Measurements from ENCODE around the gene SNX27. TPM values are rescaled to one million over a fixed set of nuclear protein-coding genes. Genes with fewer than 3 reads are reported as not detected.
A peak's percentile ranks its signal among the peaks of the same experiment; 100 is the strongest.
"Not testable (repeated sequence)": the region's sequence is repeated elsewhere in the genome, so short reads cannot be mapped to it uniquely, and the experiment has no call there.

The SNX27 gene
- total RNA-seq, 1 donor from 2014 or later: 27.9 TPM

GRCh38 chr1:151720125-151720524 lies 108.3 kb downstream of the SNX27 start:
- no peak for DNase-seq (ENCODE audit: low read depth)

GRCh38 chr1:151720554-151720953 lies 108.7 kb downstream of the SNX27 start:
- DNase-seq (ENCODE audit: low read depth): peak; percentile 18

- peak; percentile 22 for DNase-seq (ENCODE audit: low read depth)
Measured at GRCh38 chr1:151720974-151721787, 109.3 kb downstream of the SNX27 start, which contains the start of gene RIIAD1. TSS of gene RIIAD1 (plus strand) at chr1:151721522. CDS start at chr1:151721537, 15 bp downstream.

- no peak for DNase-seq (ENCODE audit: low read depth)
Measured at GRCh38 chr1:151721788-151722510, 110.1 kb downstream of the SNX27 start.

- no peak for DNase-seq (ENCODE audit: low read depth)
Measured at GRCh38 chr1:151723726-151724370, 112.0 kb downstream of the SNX27 start.

- DNase-seq (ENCODE audit: low read depth): peak; percentile 63
Measured at GRCh38 chr1:151728151-151729054, 116.6 kb downstream of the SNX27 start.

GRCh38 chr1:151729157-151729965 lies 117.5 kb downstream of the SNX27 start:
- DNase-seq (ENCODE audit: low read depth): no peak

GRCh38 chr1:151729966-151730291 lies 118.1 kb downstream of the SNX27 start:
- DNase-seq (ENCODE audit: low read depth): no peak

- no peak for DNase-seq (ENCODE audit: low read depth)
Measured at GRCh38 chr1:151733126-151733525, 121.3 kb downstream of the SNX27 start.

GRCh38 chr1:151733995-151734394 lies 122.1 kb downstream of the SNX27 start:
- DNase-seq (ENCODE audit: low read depth): not testable (repeated sequence)

- no peak for DNase-seq (ENCODE audit: low read depth)
Measured at GRCh38 chr1:151737026-151737425, 125.2 kb downstream of the SNX27 start.

GRCh38 chr1:151737479-151737878 lies 125.6 kb downstream of the SNX27 start:
- no peak for DNase-seq (ENCODE audit: low read depth)

GRCh38 chr1:151739590-151740355 lies 127.9 kb downstream of the SNX27 start:
- no peak for DNase-seq (ENCODE audit: low read depth)

- DNase-seq (ENCODE audit: low read depth): no peak
Measured at GRCh38 chr1:151741516-151741915, 129.7 kb downstream of the SNX27 start.

Other genes starting within 250 kb of the SNX27 start
- gene SELENBP1, start 239.3 kb upstream of the SNX27 start, total RNA-seq: 9.5 and 15.7 TPM in 2 replicates
- gene PSMB4, start 212.5 kb upstream of the SNX27 start, total RNA-seq: 241 and 277 TPM in 2 replicates
- 29.4 and 33.7 TPM in 2 replicates for gene POGZ, start 152.6 kb upstream of the SNX27 start, total RNA-seq
- 0.21 TPM in 1 of 2 replicates, not detected in the other for gene CGN, start 100.7 kb upstream of the SNX27 start, total RNA-seq
- gene TUFT1, start 71.7 kb upstream of the SNX27 start, total RNA-seq: 31.4 and 45.5 TPM in 2 replicates
- not detected in 2 replicates for gene CELF3, start 104.8 kb downstream of the SNX27 start, total RNA-seq
- not detected in 2 replicates for gene RIIAD1, start 109.5 kb downstream of the SNX27 start, total RNA-seq
- 54.5 and 66.5 TPM in 2 replicates for gene MRPL9, start 151.4 kb downstream of the SNX27 start, total RNA-seq
- gene TDRKH, start 178.4 kb downstream of the SNX27 start, total RNA-seq: 5.1 and 10.1 TPM in 2 replicates
- not detected in 2 replicates for gene LINGO4, start 193.4 kb downstream of the SNX27 start, total RNA-seq
- gene RORC, start 219.8 kb downstream of the SNX27 start, total RNA-seq: 0.72 and 1.4 TPM in 2 replicates
- gene C2CD4D, start 227.8 kb downstream of the SNX27 start, total RNA-seq: not detected in 2 replicates
- not detected in 2 replicates for gene THEM5, start 241.7 kb downstream of the SNX27 start, total RNA-seq